Loucy (cell line): ENCODE data around the gene SFT2D3.

Experiments
- CTCF ChIP-seq: fragments of 200-600 bp; sonication (generic); conservative IDR thresholded peaks from 2 replicates; pipeline ENCODE4 v1.5.1; 2014; ENCODE audit warnings: mild to moderate bottlenecking, antibody characterized with exemption, low read length
- EZH2phosphoT487 ChIP-seq: fragments of 200-600 bp; IDR thresholded peaks from 2 replicates; pipeline ENCODE4 v1.6.1; 2018; ENCODE audit warnings: antibody characterized with exemption, mild to moderate bottlenecking, moderate library complexity, borderline replicate concordance

DNA sequence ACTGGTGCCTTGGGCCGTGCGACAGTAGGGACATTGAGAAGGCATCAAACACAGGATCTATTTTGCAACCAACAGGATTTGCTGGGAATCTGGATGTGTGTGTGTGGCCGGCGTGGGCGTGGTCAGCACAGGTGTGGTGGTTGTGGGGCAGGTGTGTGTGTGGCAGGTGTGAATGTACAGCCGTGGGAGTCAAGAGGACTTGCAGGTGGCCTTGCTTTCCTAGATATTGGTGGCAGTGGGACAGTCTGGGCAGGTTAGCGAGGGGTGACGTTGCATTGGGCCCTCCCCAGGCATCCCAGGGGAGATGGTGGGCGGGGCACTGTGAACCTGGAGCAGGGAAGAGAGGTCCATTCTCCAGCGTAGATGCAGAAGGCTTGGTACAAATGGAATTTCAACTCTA is 22.8 kb upstream of the SFT2D3 start:
- TF ChIP-seq CTCF, result no peak
- no peak for TF ChIP-seq EZH2phosphoT487
